ENCODE data around the gene TPX2.

- TF ChIP-seq CTCF (IDR thresholded peaks at IDR 0.05) (no peak), HDAC2 (IDR thresholded peaks at IDR 0.05) (no peak), CEBPB (IDR thresholded peaks at IDR 0.05) (no peak), CHD4 (IDR thresholded peaks at IDR 0.05; ENCODE audit: borderline replicate concordance) (no peak), USF2 (IDR thresholded peaks at IDR 0.05) (no peak), KDM1A (IDR thresholded peaks at IDR 0.05; ENCODE audit: low read depth) (no peak), EP300 (IDR thresholded peaks at IDR 0.05) (no peak), TP53 (CRISPR knock-in tag; IDR thresholded peaks at IDR 0.05) (no peak), MAX (IDR thresholded peaks at IDR 0.05) (no peak), BCL3 (IDR thresholded peaks at IDR 0.05) (no peak), POLR2A (IDR thresholded peaks at IDR 0.05; ENCODE audit: low read length) (no peak), SREBF2 (IDR thresholded peaks at IDR 0.05) (no peak), JUNB (IDR thresholded peaks at IDR 0.05) (no peak)
These were observed 1.7 kb downstream of the TPX2 start for GRCh38 chr20:31740656-31741323.
